ENCODE data around the gene ACE2.

DNA sequence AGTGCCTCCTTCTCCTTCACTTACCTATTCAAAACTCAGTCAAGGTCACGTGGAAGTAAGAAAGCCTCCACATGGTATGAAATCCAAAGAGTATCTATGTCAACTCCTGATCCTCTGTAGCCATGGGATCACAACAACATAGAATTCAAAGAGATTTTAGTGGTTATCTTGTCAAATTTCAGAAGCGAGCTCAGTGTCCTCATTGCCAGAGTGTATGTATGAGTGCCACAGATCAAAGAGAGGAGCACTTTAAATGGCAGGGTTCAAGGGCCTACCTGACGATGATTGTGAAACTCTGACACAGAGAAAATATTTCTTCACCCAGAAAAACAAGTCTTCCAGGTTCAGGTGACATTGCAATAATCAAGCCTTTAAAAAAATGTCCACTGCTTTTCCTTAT lies 1.2 kb upstream of the ACE2 start:
- no peak for TF ChIP-seq EZH2 (IDR thresholded peaks at IDR 0.05; ENCODE audit: low read length, missing control alignments)
- TF ChIP-seq, protein P1, sequence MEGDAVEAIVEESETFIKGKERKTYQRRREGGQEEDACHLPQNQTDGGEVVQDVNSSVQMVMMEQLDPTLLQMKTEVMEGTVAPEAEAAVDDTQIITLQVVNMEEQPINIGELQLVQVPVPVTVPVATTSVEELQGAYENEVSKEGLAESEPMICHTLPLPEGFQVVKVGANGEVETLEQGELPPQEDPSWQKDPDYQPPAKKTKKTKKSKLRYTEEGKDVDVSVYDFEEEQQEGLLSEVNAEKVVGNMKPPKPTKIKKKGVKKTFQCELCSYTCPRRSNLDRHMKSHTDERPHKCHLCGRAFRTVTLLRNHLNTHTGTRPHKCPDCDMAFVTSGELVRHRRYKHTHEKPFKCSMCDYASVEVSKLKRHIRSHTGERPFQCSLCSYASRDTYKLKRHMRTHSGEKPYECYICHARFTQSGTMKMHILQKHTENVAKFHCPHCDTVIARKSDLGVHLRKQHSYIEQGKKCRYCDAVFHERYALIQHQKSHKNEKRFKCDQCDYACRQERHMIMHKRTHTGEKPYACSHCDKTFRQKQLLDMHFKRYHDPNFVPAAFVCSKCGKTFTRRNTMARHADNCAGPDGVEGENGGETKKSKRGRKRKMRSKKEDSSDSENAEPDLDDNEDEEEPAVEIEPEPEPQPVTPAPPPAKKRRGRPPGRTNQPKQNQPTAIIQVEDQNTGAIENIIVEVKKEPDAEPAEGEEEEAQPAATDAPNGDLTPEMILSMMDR (conservative IDR thresholded peaks at IDR 0.05 in 1 of 2, IDR thresholded peaks at IDR 0.05 in 1 of 2; ENCODE audit: low read depth in 1 of 2, low read length in 2 of 2), result no peak
